K562 (cell line): Measurements from ENCODE around the gene ADD2. TPM values are rescaled to one million over a fixed set of nuclear protein-coding genes. Genes with fewer than 3 reads are reported as not detected.
A peak's percentile ranks its signal among the peaks of the same experiment; 100 is the strongest.

ENCODE experiments used
- MEF2A ChIP-seq: IDR thresholded peaks from 2 replicates; pipeline ENCODE4 v1.6.1; 2011; ENCODE audit warnings: low read depth, mild to moderate bottlenecking, low read length, moderate library complexity; ENCODE audit not compliant: control insufficient read depth
- PRDM10 ChIP-seq: fragments of 450-650 bp; IDR thresholded peaks from 2 replicates; pipeline ENCODE4 v1.6.1; 2018; ENCODE audit not compliant: partially characterized antibody
- polyA plus RNA-seq, 8 experiments: library from polyadenylated mRNA; depleted of rRNA in 4 of 8; stranded (reverse) in 5 of 8; unstranded in 3 of 8; fragments of >200 nt; fragmentation: Nextera tagmentation in 2 of 8; fragmentation: Illumina TruSeq in 1 of 8; extraction: Ambion mirVana in 2 of 8; extraction: Trizol in 1 of 8; gene quantifications; 2 replicates each; pipeline versions ENCODE4 v1.2.1 to v1.2.3, GENCODE V29; 2011 to 2014; ENCODE audit warnings: inconsistent platforms in 1 of 8, missing spikeins in 1 of 8
- total RNA-seq, 7 experiments: library from RNA; depleted of rRNA in 6 of 7; stranded (reverse); fragments of >200 nt in 6 of 7; fragmentation: Illumina TruSeq in 2 of 7; extraction: Trizol in 2 of 7; gene quantifications; 2 replicates each; pipeline versions ENCODE4 v1.2.1 to v1.2.3, GENCODE V29; 2011 to 2021; ENCODE audit warnings: low replicate concordance in 1 of 7
- TF ChIP-seq, protein P1 (sequence below): fragments of 450-650 bp; formaldehyde crosslinking; IDR thresholded peaks from 2 replicates; pipeline ENCODE4 v1.4.0; 2022; ENCODE audit warnings: mild to moderate bottlenecking, moderate library complexity

ADD2 gene
- total and polyA plus RNA-seq, 9 of the 15 experiments (the other 6 are each of a cell fraction or from before 2014, with no cell fraction given) = 3.5 to 63.0 (median 36.2) TPM

DNA sequence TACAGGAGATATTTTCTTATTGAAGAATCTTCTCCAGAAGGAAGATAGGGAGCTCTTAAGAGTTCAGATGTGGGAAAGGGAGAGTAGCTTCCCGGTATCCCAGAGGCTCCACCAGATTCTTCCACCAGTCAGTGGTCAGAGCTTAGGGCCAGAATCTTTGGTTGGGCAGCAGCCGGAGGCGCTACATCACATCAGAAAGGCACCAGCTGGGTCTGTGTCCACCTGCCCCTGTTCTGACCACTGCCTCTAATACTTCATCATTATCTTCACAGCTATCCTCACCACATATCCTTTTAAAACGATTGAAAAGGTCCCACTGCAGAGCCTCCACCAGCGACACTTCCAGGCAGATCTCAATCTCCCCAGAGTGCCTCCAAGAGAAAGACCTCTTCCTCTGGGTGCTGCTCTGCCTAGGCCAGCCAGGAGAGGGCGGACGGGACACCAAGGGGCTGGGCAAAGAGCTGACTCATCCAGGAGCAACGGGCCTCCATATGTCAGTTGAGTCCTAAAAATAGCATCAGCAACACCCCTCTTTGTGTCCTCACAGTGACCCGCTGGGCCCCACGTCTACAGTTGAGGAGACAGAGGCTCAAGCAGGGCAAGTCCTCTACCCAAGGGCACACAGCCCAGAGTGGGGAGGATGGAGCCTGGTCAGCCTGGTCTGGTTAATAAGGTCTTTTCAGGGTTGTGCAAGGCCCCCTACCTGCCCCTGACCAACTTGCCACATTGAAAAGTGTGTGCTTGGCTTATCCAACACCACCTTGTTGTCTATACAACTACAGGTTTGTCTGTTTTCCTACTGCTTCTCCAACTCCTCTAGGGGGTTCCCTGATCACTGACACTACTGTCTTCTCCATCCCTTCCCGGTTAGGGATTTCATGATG lies 81.2 kb downstream of the ADD2 start (continued):
- TF ChIP-seq, protein P1, sequence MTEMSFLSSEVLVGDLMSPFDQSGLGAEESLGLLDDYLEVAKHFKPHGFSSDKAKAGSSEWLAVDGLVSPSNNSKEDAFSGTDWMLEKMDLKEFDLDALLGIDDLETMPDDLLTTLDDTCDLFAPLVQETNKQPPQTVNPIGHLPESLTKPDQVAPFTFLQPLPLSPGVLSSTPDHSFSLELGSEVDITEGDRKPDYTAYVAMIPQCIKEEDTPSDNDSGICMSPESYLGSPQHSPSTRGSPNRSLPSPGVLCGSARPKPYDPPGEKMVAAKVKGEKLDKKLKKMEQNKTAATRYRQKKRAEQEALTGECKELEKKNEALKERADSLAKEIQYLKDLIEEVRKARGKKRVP (CRISPR knock-in tag) = peak; percentile 34
- TF ChIP-seq PRDM10 (peak; percentile 45), MEF2A (peak; percentile 100)
